Right kidney (tissue), 9 donors: ENCODE measurements around the gene ZBTB8B.
"Not testable (repeated sequence)": the region's sequence is repeated elsewhere in the genome, so short reads cannot be mapped to it uniquely, and the experiment has no call there.

Experiments used
- DNase-seq: peaks from one replicate; pipeline ENCODE4 v3.0.0-alpha.2; 2016
- long read RNA-seq, 8 donors: transcript quantifications; one replicate each; lab custom pipeline, GENCODE V29; 2026

ZBTB8B gene
- long read RNA-seq, donor 1, full-length matches to known transcripts = 1 of 1 reads
- long read RNA-seq, donor 1, partial matches to known transcripts = 0 of 1 reads
- long read RNA-seq, donor 1, other reads (novel, unspliced or antisense) = 0 of 1 reads
- long read RNA-seq, donor 2 = 0 reads
- long read RNA-seq, donor 3 = 0 reads
- long read RNA-seq, donor 4 = 0 reads
- long read RNA-seq, donor 5 = 0 reads
- long read RNA-seq, donor 6 = 0 reads
- long read RNA-seq, donor 7 = 0 reads
- long read RNA-seq, donor 8 = 0 reads

DNA sequence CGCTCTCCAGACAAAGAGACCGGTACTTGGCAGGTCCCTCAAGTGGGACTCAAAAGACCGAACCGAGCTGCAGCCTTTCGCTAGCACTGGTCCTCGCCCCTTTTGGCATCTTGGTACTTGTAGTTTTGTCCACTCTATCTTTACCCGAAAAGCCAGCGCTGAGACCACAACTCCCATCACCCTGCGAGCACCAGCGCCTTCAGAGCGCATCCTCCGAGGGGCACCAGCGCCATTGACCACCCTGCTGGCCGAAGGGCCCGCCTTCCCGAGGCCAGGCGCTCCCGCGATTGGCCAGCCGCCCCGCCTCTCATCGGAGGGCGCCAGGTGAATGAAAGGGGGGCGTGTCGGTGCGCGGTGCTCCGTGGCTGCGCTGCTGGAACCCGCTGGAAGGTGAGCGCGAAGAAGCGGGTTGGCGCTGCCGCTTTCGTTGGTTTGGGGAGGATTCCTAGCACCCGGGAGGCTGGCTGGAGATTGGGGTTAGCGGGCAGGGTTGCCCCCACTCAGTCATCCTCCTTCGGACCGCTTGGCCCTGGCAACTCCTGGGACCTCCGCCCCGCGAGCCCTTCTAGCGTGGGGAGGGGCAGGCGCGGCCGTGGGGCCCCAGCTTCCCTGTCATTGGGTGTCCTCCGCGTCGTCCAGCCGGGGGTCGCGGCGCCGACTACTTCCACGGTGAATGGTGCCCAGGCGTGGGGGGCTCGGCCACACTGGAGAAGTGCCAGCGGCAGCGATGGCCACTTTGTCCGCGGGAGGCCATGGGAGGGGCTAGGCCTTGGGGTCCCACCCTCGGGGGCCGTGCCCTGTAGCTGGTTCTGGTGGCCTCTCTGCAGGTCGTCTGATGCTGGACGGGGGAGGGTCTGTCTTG lies at the start of gene ZBTB8B:
Gene ZBTB8B, plus strand, starts transcription at position 357 of the 862 bp plus-strand sequence. CDS start 5,553 bp downstream, outside the sequence.
- peak; percentile 90 for DNase-seq

GRCh38 chr1:32421775-32422174 lies 43.1 kb upstream of the ZBTB8B start:
- DNase-seq = no peak

DNA sequence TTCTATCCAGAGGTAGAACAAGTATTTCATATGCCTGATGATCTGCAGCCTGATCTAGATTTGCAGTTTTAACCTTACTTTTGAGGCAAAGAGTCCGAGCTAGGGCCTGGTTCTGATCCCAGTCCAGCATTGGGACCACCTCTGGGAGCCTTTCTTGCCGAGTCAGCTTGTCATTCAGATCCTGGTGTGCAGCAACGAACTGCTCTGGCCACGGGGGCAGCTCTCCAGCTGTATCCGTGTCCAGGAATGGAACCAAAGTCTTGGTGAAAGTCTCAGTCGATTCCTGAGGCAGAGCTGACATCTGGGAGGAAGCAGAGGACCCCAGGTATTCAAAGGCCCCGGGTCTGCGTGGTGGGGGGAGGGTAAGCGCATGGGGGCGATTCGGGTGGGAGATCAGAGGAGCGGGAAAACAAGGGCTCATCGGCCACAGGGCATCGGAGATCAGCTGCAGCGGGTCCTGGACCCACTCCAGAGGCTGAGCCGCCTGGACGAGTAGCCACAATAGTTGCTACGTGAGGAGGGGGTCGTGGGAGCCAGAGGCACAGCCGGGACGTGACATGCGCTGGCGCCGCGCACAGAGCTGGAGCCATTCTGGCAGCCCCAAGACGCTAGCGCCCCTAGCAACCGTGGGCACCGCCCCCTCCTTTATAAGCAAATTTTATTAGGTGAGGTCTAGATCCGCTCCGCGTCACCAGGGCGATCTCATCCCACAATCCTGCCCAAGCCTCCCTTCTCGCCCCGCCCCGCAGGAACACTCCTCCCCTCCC lies 38.2 kb upstream of the ZBTB8B start:
- DNase-seq = peak; percentile 50

GRCh38 chr1:32427264-32427963 lies 37.5 kb upstream of the ZBTB8B start:
- DNase-seq = no peak

DNA sequence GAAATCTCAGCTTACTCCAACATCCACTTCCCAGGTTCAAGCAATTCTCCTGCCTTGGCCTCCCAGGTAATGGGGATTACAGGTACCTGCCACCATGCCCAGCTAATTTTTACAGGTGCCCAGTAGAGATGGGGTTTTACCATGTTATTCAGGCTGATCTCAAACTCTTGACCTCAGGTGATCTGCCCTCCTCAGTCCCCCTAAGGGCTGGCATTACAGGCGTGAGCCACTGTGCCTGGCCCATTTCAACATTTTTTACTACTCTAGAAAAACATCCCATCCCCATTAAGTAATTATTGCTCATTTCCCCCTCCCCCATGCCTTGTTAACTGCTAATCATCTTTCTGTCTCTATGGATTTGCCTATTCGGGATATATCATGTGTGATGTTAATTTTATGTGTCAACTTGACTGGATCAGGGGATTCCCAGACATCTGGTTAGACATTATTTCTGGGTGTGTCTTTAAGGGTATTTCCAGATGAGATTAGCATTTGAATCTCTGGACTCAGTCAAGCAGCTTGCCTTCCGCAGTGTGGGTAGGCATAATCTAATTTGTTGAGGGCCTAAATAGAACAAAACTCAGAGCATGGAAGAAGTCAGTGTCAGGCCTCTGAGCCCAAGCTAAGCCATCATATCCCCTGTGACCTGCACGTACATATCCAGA lies 33.0 kb upstream of the ZBTB8B start:
- DNase-seq = no peak

DNA sequence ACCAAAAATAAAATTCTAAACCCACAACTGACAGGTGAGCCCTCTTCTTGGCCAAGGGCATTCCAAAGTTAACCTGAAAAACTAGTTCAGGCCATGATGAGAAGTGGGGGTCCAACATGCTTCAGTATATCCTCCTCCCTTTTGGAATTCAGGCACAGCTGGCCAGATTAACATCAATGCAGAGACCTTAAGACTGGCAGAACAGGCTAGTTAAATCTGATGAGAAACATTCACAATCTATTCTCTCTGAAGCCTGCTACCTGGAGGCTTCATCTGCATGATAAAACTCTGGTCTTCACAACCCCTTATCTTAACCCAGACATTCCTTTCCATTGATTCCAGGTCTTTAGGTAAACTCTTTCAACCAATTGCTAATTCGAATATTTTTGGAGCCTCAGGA lies 26.7 kb upstream of the ZBTB8B start:
- DNase-seq = no peak

- not testable (repeated sequence) for DNase-seq
These were observed 26.1 kb upstream of the ZBTB8B start for GRCh38 chr1:32438777-32439176.

DNA sequence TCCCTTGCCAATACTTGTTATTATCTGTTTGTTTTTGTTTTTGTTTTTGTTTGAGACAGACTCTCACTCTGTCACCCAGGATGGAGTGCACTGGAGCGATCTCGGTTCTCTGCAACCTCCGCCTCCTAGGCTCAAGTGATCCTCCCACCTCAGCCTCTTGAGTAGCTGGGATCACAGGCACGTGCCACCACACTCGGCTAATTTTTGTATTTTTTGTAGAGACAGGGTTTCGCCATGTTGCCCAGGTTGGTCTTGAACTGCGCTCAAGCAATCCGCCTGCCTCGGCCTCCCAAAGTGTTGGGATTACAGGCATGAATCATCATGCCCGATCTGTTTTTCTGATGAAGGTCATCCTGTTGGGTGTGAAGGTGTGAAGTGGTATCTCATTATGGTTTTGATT lies 23.4 kb upstream of the ZBTB8B start:
- DNase-seq = not testable (repeated sequence)

DNA sequence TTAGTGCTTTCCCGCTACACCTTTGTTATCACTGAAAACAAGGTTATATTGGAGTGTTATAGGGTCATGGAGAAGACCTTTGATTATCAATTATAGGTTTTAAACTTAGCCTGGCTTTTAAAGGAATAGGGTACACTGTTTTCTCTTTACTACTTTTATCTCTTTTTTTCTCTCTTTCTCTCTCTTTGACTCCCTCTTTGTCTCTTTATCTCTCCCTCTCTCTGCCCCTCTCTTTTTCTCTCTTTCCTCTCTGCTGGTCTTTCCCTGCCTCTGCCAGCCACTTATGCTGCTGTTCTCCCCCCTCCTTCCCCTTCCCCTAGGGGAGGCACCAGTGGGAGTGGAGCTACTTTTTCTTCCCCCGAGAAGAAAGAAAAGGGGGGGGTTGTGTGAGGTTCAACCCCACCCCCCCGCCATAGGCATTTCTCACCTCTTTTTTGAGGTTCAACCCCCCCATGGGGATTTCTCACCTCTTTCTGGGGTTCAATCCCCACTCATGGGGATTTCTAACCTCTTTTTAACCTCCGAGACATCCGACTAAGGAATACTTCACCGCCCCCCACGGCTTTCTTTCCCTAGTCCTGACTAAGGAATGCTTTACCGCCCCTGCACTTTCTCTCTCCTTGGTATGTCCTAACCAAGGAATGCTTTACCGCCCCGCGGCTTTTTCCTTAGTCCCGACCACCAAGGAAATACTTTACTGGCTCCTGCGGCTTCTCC lies 17.2 kb upstream of the ZBTB8B start:
- no peak for DNase-seq

- peak; percentile 37 for DNase-seq
These were observed 16.6 kb upstream of the ZBTB8B start for GRCh38 chr1:32448186-32448772.

GRCh38 chr1:32448773-32449456 lies 16.0 kb upstream of the ZBTB8B start:
- no peak for DNase-seq

GRCh38 chr1:32449457-32449831 lies 15.4 kb upstream of the ZBTB8B start:
- not testable (repeated sequence) for DNase-seq

GRCh38 chr1:32454726-32455125 lies 10.1 kb upstream of the ZBTB8B start:
- no peak for DNase-seq

DNA sequence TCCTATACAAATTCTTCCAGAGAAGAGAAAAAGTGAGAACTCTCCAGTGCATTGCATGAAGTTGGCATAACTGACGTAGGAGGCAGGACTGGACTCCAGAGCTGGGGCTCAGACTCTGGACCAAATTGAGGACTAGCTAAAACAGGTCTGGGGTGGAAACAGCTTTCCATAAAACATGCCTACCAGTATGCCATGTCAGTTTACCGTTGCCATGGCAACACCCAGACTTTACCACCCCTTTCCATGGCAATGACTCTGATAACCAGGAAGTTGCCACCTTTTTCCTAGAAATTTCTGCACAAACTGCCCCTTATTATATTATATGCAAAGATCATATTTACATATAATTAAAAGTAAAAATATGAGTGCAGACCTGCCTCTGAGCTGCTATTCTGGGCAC lies 8.9 kb upstream of the ZBTB8B start:
- no peak for DNase-seq

- not testable (repeated sequence) for DNase-seq
These were observed 6.1 kb upstream of the ZBTB8B start for GRCh38 chr1:32458798-32459197.

- not testable (repeated sequence) for DNase-seq
These were observed 1.9 kb upstream of the ZBTB8B start for GRCh38 chr1:32462977-32463376.

DNA sequence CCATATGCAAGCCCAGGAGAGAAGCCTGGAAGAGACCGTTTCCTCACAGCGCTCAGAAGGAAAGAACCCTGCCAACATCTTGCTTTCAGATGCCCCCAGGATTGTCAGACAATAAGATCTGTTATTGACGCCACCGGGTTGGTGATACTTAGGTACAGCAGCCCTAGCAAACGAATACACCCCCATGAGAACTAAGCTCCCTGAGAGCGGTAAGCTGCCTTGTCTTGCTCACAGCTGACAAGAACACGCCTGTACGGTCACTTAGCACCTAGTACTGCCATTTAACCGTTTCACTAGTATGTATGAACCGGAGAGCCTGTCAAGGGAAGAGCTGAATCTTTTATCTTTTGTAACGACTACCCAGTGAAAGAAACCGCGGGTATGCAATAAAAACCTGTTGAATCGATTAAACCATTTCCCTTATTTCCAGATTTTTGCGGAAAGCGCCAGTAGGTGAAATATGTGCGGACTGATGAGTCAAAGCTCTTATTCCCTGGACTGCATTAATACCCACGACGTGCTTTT lies 619 bp upstream of the ZBTB8B start:
- peak; percentile 64 for DNase-seq

DNA sequence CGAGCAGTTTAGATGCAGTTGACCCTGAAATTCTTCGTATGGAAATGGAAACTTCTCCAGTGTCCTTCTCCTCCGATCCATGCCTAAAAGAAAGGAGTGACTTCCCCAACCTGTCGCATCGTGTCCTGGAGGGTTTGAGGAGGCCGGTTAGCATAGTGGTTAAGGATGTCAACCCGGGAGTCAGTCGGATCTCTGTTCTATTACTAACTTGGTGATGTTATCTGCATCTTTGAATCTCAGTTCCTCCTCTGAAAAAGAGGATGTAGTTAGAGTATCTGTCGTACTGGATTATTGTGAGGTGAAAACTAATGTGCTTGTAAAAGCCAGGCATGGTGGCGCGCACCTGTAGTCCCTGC lies 684 bp downstream of the ZBTB8B start:
- DNase-seq = no peak

- DNase-seq = no peak
These were observed 1.9 kb downstream of the ZBTB8B start for GRCh38 chr1:32466761-32467160.

DNA sequence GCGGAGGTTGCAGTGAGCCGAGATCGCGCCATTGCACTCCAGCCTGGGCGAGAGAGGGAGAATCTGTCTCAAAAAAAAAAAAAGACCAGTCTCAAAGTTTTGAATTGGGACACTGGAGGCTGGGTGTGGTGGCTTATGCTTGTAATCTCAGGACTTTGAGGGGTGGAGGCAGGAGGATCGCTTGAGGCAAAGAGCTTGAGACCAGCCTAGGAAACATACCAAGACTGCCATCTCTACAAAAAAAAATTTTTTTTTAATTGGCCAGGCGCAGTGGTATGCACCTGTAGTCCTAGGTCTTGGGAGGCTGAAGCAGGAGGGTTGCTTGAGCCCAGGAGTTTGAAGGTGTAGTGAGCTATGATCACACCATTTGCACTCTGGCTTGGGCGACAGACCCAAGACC lies 3.9 kb downstream of the ZBTB8B start:
- no peak for DNase-seq
